Left colon (tissue), 2 donors: Measurements from ENCODE around the gene FSIP2. TPM values are rescaled to one million over a fixed set of nuclear protein-coding genes. Genes with fewer than 3 reads are reported as not detected.

Experiments
- ATAC-seq: fragments of 200-7000 bp; cut with Tn5 transposase; one replicate; pipeline ENCODE4 v1.9.1; 2020; ENCODE audit warnings: mild to moderate bottlenecking, moderate library complexity
- DNase-seq, 2 donors: peaks; one replicate each; pipeline ENCODE4 v3.0.0-alpha.2; 2020
- intact Hi-C, 2 donors: fragments of 100-400 bp; cut with DNase I in 1 of 2; cut with micrococcal nuclease in 1 of 2; formaldehyde crosslinking; loops; one replicate each; pipeline versions ENCODE4 v1.11.2 to v1.14.0; 2022; cut with DNase I, micrococcal nuclease
- total RNA-seq, 2 donors: library from RNA; stranded (reverse); fragmentation: NEBNext Ultra II Directional; extraction: Animal tissue kit (Norgen Biotek cat#: 25700); gene quantifications; one replicate each; pipeline ENCODE4 v1.2.1, GENCODE V29; 2021
- donor health status: DM: no; HTN: no; CAD: no.
- donor health status: DM: yes; HTN: yes; CAD: no.

Gene FSIP2
- total RNA-seq, 2 donors from 2014 or later, result 10.6 to 17.2 TPM

GRCh38 chr2:185793532-185794345, 55.1 kb downstream of the FSIP2 start:
- DNase-seq (no peak), ATAC-seq (no peak)
- intact Hi-C loops, result no loop called here

GRCh38 chr2:185796758-185797157, 58.2 kb downstream of the FSIP2 start:
- intact Hi-C loops, result no loop called here
- DNase-seq (no peak), ATAC-seq (no peak)

GRCh38 chr2:185802926-185803325, 64.3 kb downstream of the FSIP2 start:
- intact Hi-C loops, result no loop called here
- DNase-seq, result no peak
- ATAC-seq, result no peak

GRCh38 chr2:185806783-185807182, 68.2 kb downstream of the FSIP2 start:
- ATAC-seq (no peak), DNase-seq (no peak)
- intact Hi-C loops, result no loop called here

GRCh38 chr2:185807351-185807750, 68.7 kb downstream of the FSIP2 start:
- no peak for ATAC-seq
- intact Hi-C loops, result no loop called here
- no peak for DNase-seq

- DNase-seq (no peak), ATAC-seq (no peak)
- intact Hi-C loops, result no loop called here
Observed at GRCh38 chr2:185811580-185811979, 73.0 kb downstream of the FSIP2 start.

- DNase-seq (no peak), ATAC-seq (peak; percentile 61)
- intact Hi-C loops, result no loop called here
Observed at GRCh38 chr2:185813707-185814106, 75.1 kb downstream of the FSIP2 start.

GRCh38 chr2:185817991-185818390, 79.4 kb downstream of the FSIP2 start:
- DNase-seq (no peak), ATAC-seq (no peak)
- intact Hi-C loops, result no loop called here

GRCh38 chr2:185821467-185821866, 82.9 kb downstream of the FSIP2 start:
- DNase-seq (no peak), ATAC-seq (no peak)

GRCh38 chr2:185823773-185824172, 85.2 kb downstream of the FSIP2 start:
- ATAC-seq (no peak), DNase-seq (no peak)
- intact Hi-C loops, result no loop called here

More at GRCh38 chr2:185821467-185821866, 82.9 kb downstream of the FSIP2 start:
- intact Hi-C loops, result no loop called here

- no peak for ATAC-seq
- intact Hi-C loops, result no loop called here
- DNase-seq, result no peak
Observed at GRCh38 chr2:185825557-185825956, 87.0 kb downstream of the FSIP2 start.

GRCh38 chr2:185828326-185828725, 89.7 kb downstream of the FSIP2 start:
- DNase-seq (no peak), ATAC-seq (no peak)
- intact Hi-C loops, result no loop called here

- intact Hi-C loops, result no loop called here
- DNase-seq (no peak), ATAC-seq (no peak)
Observed at GRCh38 chr2:185833864-185834263, 95.3 kb downstream of the FSIP2 start.

- ATAC-seq, result no peak
- no peak for DNase-seq
- intact Hi-C loops, result no loop called here
Observed at GRCh38 chr2:185835974-185836373, 97.4 kb downstream of the FSIP2 start.

- intact Hi-C loops, result no loop called here
- DNase-seq (no peak), ATAC-seq (no peak)
Observed at GRCh38 chr2:185854885-185855284, 116.3 kb downstream of the FSIP2 start.

- intact Hi-C loops, result no loop called here
- no peak for ATAC-seq
- DNase-seq, result no peak
Observed at GRCh38 chr2:185857691-185858090, 119.1 kb downstream of the FSIP2 start.

- ATAC-seq (no peak), DNase-seq (no peak)
- intact Hi-C loops, result no loop called here
Observed at GRCh38 chr2:185859506-185859905, 120.9 kb downstream of the FSIP2 start.

- intact Hi-C loops, result no loop called here
- DNase-seq, result no peak
Observed at GRCh38 chr2:185860321-185860720, 121.7 kb downstream of the FSIP2 start.

GRCh38 chr2:185862657-185863398, 124.2 kb downstream of the FSIP2 start:
- intact Hi-C loops, result no loop called here
- DNase-seq, result no peak
- no peak for ATAC-seq

More at GRCh38 chr2:185860321-185860720, 121.7 kb downstream of the FSIP2 start:
- no peak for ATAC-seq
